Right ventricle myocardium superior (tissue), 1 donor: ENCODE measurements around the gene PMS1. TPM values are rescaled to one million over a fixed set of nuclear protein-coding genes. Genes with fewer than 3 reads are reported as not detected.
"Not testable (repeated sequence)": the region's sequence is repeated elsewhere in the genome, so short reads cannot be mapped to it uniquely, and the experiment has no call there.

ENCODE experiments used
- ATAC-seq: fragments of 200-7000 bp; cut with Tn5 transposase; one replicate; pipeline ENCODE4 v1.9.1; 2020; ENCODE audit warnings: mild to moderate bottlenecking; ENCODE audit not compliant: poor library complexity
- DNase-seq: peaks from one replicate; pipeline ENCODE4 v3.0.0-alpha.2; 2020
- intact Hi-C: fragments of 100-400 bp; cut with DNase I; formaldehyde crosslinking; loops from one replicate; pipeline ENCODE4 v1.11.2; 2022
- total RNA-seq: library from RNA; stranded (reverse); fragmentation: NEBNext Ultra II Directional; extraction: Animal tissue kit (Norgen Biotek cat#: 25700); gene quantifications from one replicate; pipeline ENCODE4 v1.2.1, GENCODE V29; 2021
- donor health status: DM: no; HTN: yes; CAD: no; lungs with severe emphysema.

PMS1 gene
- total RNA-seq, 1 donor from 2014 or later: 13.5 TPM

GRCh38 chr2:189799531-189799930, 15.3 kb downstream of the PMS1 start:
- intact Hi-C loops: no loop called here
- ATAC-seq (no peak), DNase-seq (no peak)

DNA sequence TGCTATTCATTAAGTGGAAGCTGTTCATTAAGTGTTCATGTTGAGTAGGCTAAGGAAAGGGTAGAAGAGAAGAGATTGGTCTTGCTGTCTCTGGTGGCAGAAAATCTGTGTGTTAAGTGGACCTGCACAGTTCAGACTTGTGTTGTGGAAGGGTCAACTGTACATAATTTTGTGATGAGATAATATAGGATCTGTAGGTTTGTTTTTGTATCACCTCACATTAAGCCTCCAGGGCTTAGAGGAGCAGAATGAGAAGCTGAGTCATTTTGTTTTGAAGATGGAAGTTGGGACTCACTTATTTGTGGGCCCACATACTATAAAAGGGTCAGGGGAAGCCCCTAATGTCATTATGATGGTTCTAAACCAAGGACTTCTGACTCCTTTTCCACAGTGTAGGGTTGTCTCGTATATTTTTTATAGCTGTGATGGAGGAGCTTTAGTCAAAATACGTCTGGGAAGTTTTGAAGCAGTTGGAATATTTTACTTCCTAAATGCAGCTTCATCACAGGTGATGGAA, 18.2 kb downstream of the PMS1 start:
- DNase-seq (no peak), ATAC-seq (no peak)
- intact Hi-C loops: no loop called here

- no peak for ATAC-seq
- intact Hi-C loops: no loop called here
- DNase-seq: no peak
Measured at GRCh38 chr2:189803431-189803830, 19.2 kb downstream of the PMS1 start.

GRCh38 chr2:189818249-189819038, 34.2 kb downstream of the PMS1 start:
- DNase-seq (no peak), ATAC-seq (no peak)
- intact Hi-C loops: no loop called here

DNA sequence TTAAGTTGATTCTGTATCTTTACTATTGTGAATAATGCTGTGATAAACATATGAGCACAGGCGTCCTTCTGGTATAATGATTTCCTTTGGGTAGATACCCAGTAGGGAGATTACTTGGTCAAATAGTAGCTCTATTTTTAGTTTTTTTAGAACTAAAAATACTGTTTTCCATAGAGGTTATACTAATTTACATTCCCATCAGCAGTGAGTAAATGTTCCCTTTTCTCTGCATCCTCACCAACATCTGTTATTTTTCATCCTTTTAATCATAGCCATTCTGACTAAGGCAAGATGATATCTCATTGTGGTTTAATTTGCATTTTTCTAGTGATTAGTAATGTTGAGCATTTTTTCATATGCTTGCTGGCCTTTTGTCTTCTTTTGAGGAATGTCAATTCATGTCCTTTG, 35.1 kb downstream of the PMS1 start:
- ATAC-seq (no peak), DNase-seq (no peak)
- intact Hi-C loops: no loop called here

DNA sequence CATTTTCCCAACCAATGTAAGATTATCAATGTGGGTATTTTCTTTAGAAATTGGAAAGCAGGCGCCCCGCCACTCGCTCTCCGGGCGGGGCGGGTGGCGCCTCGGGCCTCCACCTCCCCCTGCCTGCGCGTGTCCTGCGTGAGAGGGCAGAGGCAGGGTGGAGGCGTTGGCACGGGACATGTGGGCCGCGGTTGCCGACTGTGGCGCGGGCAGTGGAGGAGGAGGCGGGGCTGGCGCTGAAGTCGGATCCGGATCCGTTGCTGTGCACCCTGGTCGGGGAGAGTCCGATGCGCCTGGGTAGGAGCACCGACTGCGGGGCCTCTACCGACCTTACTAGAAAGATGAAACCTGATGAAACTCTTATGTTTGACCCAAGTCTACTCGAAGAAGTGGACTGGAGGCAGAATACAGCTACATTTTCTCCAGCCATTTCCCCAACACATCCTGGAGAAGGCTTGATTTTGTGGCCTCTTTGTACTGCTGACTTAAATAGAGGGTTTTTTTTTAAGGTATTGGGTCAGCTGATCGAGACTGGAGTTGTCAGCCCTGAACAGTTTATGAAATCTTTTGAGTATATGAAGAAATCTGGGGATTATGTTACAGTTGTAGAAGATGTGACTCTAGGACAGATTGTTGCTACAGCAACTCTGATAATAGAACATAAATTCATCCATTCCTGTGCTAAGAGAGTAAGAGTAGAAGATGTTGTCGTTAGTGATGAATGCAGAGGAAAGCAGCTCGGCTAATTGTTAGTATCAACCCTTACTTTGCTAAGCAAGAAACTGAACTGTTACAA, 37.9 kb downstream of the PMS1 start:
- ATAC-seq (no peak), DNase-seq (no peak)
- intact Hi-C loops: no loop called here

DNA sequence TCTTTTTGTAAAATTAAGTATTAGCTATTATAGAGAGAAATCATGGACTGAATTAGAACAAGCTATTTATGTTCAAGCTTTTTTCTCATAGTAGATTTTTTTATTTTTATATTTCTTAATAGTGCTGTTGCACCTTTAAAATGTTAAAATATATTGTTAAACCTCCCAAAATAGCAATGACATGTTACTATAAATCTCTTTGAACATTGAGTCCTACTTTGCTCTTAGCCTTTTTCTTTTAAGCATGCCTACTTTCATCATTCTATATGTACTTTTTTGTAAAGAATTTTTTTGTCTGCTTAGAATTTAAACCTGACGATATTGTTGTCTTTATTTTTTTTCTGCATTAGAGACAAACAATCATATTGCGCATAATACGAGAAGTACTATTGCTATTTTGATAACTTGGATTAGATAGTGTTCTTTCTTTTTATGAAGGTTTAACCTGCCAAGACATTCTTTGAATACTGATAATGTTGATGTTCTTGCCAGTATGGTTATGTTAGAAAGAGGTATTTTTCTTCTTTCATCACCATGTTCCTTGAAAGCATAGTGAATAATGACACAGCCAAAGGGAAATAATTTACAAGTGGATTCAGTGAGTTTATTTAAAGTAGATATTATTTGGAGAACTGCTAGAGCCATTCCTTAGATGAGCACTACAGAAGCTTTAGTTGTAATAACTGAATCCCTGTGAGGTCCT, 40.6 kb downstream of the PMS1 start:
- DNase-seq (no peak), ATAC-seq (no peak)
- intact Hi-C loops: no loop called here

GRCh38 chr2:189826039-189826438, 41.8 kb downstream of the PMS1 start:
- no peak for ATAC-seq
- DNase-seq: no peak
- intact Hi-C loops: no loop called here

DNA sequence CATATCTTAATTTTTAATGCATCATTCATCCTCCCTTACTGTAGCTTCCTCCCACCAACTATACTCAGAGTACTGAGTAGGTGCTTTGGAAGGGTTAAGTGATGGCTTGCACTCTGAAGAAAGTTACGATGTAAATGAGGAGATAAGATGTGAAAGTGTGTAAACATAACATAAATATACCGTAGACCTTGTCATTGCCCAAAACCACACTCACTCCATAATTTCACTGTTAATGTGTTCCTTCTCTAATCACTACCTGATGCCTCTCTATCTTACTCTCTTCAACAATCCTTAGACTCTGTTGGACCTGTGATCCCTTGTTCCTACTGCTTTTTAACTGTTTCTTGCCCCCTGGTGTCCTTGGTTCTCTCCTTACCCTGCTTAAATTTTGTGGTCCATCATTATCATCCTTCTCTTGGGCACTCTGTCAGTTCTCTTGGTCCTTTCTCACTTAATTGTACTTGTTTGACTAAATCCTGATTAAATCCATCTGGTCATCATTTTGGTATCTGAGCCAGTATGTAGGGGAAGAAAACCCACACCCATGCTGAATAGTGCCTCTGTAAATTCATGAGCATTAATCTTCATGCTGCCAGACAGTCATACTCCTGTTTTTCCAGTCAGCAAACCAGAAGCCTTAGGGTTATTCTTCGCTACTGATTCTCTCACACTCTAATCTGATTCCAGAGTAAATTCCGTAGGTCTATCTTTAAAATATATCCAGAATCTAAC, 45.0 kb downstream of the PMS1 start:
- no peak for ATAC-seq
- intact Hi-C loops: no loop called here

DNA sequence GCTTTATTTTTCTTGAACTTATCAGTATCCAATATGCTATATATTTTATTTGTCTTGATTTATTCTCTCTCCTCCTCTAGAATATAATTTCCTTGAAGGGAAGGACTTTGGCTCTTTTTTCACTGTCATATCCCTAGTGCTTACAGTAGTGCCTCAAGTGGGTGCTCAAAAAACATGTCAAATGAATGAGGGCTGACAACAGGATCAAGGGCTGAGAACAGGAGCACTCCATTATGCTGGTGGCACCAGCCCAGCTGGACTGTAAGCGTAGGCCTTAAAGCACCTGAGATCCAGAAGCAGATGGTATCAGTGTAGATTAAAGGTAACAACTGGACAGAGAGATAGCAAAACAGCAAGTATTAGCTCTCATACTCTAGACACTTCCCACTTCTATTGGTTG, 46.3 kb downstream of the PMS1 start:
- DNase-seq: no peak
- intact Hi-C loops: no loop called here
- peak; percentile 49 for ATAC-seq

More for the DNA sequence above, 45.0 kb downstream of the PMS1 start:
- no peak for DNase-seq

GRCh38 chr2:189834059-189834458, 49.8 kb downstream of the PMS1 start:
- DNase-seq (no peak), ATAC-seq (no peak)
- intact Hi-C loops: no loop called here

- ATAC-seq, intact Hi-C loops: not testable (repeated sequence)
Measured at GRCh38 chr2:189834642-189835041, 50.4 kb downstream of the PMS1 start.

GRCh38 chr2:189835855-189836558, 51.8 kb downstream of the PMS1 start:
- intact Hi-C loops: no loop called here
- no peak for ATAC-seq

More at GRCh38 chr2:189834642-189835041, 50.4 kb downstream of the PMS1 start:
- not testable (repeated sequence) for DNase-seq

GRCh38 chr2:189836644-189837043, 52.4 kb downstream of the PMS1 start:
- intact Hi-C loops: no loop called here
- ATAC-seq (no peak), DNase-seq (no peak)

More at GRCh38 chr2:189835855-189836558, 51.8 kb downstream of the PMS1 start:
- no peak for DNase-seq

DNA sequence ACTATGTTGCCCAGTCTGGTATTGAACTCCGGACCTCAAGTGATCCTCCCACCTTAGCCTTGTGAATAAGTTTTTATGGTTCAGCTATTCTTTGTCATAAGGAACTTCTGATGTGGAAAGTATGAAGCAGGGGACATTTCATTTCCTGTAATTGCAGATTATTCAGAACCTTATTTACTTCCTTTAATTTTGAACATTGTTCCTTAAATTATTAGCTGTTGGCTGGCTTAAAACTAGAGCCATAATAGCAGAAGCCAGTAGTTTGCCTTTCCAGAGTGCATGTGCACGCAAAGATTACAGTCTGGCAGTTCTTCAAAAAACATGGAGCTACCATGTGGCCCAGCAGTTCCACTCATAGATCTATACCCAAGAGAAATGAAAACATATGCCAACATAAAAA, 53.1 kb downstream of the PMS1 start:
- intact Hi-C loops: no loop called here
- DNase-seq (no peak), ATAC-seq (no peak)

GRCh38 chr2:189841019-189841418, 56.8 kb downstream of the PMS1 start:
- ATAC-seq (no peak), DNase-seq (no peak)
- intact Hi-C loops: no loop called here

DNA sequence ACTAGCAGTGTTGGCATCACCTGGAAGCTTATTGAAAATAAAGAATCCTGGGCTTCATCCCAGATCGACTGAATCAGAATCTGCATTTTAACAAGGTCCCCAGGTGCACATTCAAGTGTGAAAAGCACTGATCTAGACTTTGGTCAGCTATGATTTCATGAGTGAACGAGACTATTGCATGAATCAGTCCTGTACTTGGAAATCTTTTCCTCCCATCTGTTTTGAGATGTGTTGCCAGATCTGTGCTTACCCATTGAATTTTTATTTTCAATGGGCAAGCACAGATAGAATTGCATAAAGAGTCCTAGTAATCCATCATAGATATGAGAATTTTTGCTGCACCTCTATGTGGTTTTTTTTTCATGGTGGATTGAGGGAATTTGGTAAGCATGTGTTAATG, 64.0 kb downstream of the PMS1 start:
- intact Hi-C loops: no loop called here
- no peak for DNase-seq
- ATAC-seq: no peak

GRCh38 chr2:189849550-189849949, 65.3 kb downstream of the PMS1 start:
- no peak for ATAC-seq
- intact Hi-C loops: no loop called here

More at GRCh38 chr2:189849550-189849949, 65.3 kb downstream of the PMS1 start:
- no peak for DNase-seq
